PC-9 (cell line): Measurements from ENCODE around the gene FNDC3B. TPM values are rescaled to one million over a fixed set of nuclear protein-coding genes. Genes with fewer than 3 reads are reported as not detected.

Experiments
- BruUV-seq: library from RNA; stranded (reverse); fragments of 400-500 nt; replicated peaks from 2 replicates; lab custom pipeline; 2021; lab: Mats Ljungman, UMichigan
- CTCF ChIA-PET: fragments of 300-600 bp; sonication (Branson Sonifier 250); formaldehyde crosslinking; loops from one replicate; lab custom pipeline; 2022; ENCODE audit warnings: antibody characterized with exemption; lab: Charles Lee
- POLR2A ChIA-PET: fragments of 300-600 bp; sonication (Branson Sonifier 250); formaldehyde crosslinking; loops from one replicate; lab custom pipeline; 2022; ENCODE audit warnings: antibody characterized with exemption; ENCODE audit not compliant: unreplicated experiment; lab: Charles Lee
- DNase-seq, 2 experiments: peaks; one replicate each; pipeline versions ENCODE4 v3.0.0 to v3.0.0-alpha.2; 2015 to 2022; ENCODE audit warnings: mixed read lengths in 1 of 2
- H2AFZ ChIP-seq: fragments of 200-600 bp; sonication (generic); 2 replicates; pipeline ENCODE4 v1.8.1; 2017; ENCODE audit warnings: antibody characterized with exemption
- H3F3A ChIP-seq: fragments of 200-600 bp; sonication (generic); 2 replicates; pipeline ENCODE4 v1.8.1; 2017; ENCODE audit warnings: antibody characterized with exemption, mild to moderate bottlenecking, low read depth; ENCODE audit not compliant: insufficient read depth
- H3K27ac ChIP-seq: fragments of 200-600 bp; sonication (generic); 2 replicates; pipeline ENCODE4 v1.6.1; 2016; ENCODE audit warnings: mixed run types
- H3K27me3 ChIP-seq: fragments of 200-600 bp; sonication (generic); 2 replicates; pipeline ENCODE4 v1.6.1; 2016; ENCODE audit warnings: low read depth, mixed run types; ENCODE audit not compliant: insufficient read depth
- H3K36me3 ChIP-seq: fragments of 200-600 bp; sonication (generic); 2 replicates; pipeline ENCODE4 v1.6.1; 2016; ENCODE audit warnings: low read depth, mixed run types
- H3K4me1 ChIP-seq: fragments of 200-600 bp; sonication (generic); replicated peaks from 2 replicates; pipeline ENCODE4 v1.6.1; 2016; ENCODE audit warnings: mixed run types; ENCODE audit not compliant: insufficient read depth
- H3K4me2 ChIP-seq: fragments of 200-600 bp; sonication (generic); 2 replicates; pipeline ENCODE4 v1.6.1; 2017; ENCODE audit warnings: mixed run types
- H3K4me3 ChIP-seq: fragments of 200-600 bp; sonication (generic); 2 replicates; pipeline ENCODE4 v1.6.1; 2016; ENCODE audit warnings: mixed run types
- H3K79me2 ChIP-seq: fragments of 200-600 bp; sonication (generic); 2 replicates; pipeline ENCODE4 v1.6.1; 2017; ENCODE audit warnings: low read depth, mixed run types
- H3K9me2 ChIP-seq: fragments of 200-600 bp; sonication (generic); 2 replicates; pipeline ENCODE4 v1.8.1; 2017; ENCODE audit warnings: mild to moderate bottlenecking; ENCODE audit not compliant: insufficient read depth
- H3K9me3 ChIP-seq: fragments of 200-600 bp; sonication (generic); 2 replicates; pipeline ENCODE4 v1.8.1; 2016; ENCODE audit warnings: low read depth; ENCODE audit not compliant: insufficient read depth
- H4K20me1 ChIP-seq: fragments of 200-600 bp; sonication (generic); 2 replicates; pipeline ENCODE4 v1.8.1; 2017; ENCODE audit not compliant: insufficient read depth
- CTCF ChIP-seq: fragments of 200-600 bp; sonication (generic); conservative IDR thresholded peaks from 2 replicates; pipeline ENCODE4 v1.6.1; 2017; ENCODE audit warnings: mixed run types, antibody characterized with exemption, mild to moderate bottlenecking, moderate library complexity
- EZH2 ChIP-seq: fragments of 200-600 bp; sonication (generic); IDR thresholded peaks from 2 replicates; pipeline ENCODE4 v1.8.0; 2017; ENCODE audit warnings: antibody characterized with exemption, low read depth
- intact Hi-C: fragments of 100-400 bp; cut with micrococcal nuclease; formaldehyde crosslinking; loops from one replicate; pipeline ENCODE4 v1.10.0; 2022; ENCODE audit not compliant: unreplicated experiment
- total RNA-seq: library from RNA; stranded (reverse); gene quantifications from 2 replicates; pipeline ENCODE4 v1.2.3, GENCODE V29; 2021

FNDC3B gene
- total RNA-seq, 1 experiment from 2014 or later: 106 TPM

GRCh38 chr3:172446198-172446597, 406.8 kb downstream of the FNDC3B start:
- Histone ChIP-seq H3K27ac (no peak overlapping the region), H3K4me1 (no peaks in the 10 kb centered on the region), H3F3A (no peaks in the 10 kb centered on the region; the same call in 1 of the 2 replicates), H4K20me1 (no peaks in the 10 kb centered on the region), H3K9me3 (no peaks in the 10 kb centered on the region), H2AFZ (no peak overlapping the region), H3K4me3 (no peak overlapping the region), H3K79me2 (no peaks in the 10 kb centered on the region), H3K4me2 (no peak overlapping the region), H3K27me3 (no peaks in the 10 kb centered on the region), H3K9me2 (no peaks in the 10 kb centered on the region), H3K36me3 (no peaks in the 10 kb centered on the region)
- DNase-seq: no peak
- ChIA-PET POLR2A (no interaction called here), CTCF (no interaction called here)
- TF ChIP-seq EZH2: no peak
- no peak for TF ChIP-seq CTCF
- no TSS peak for BruUV-seq
- intact Hi-C loops: no loop called here

- Histone ChIP-seq H3K79me2 (no peaks in the 10 kb centered on the region), H3K4me1 (no peaks in the 10 kb centered on the region), H3K36me3 (no peaks in the 10 kb centered on the region), H3K27me3 (no peaks in the 10 kb centered on the region), H3K4me2 (no peak within 1 kb of the TSS), H3K4me3 (no peak within 1 kb of the TSS), H3F3A (no peaks in the 10 kb centered on the region), H3K9me3 (no peaks in the 10 kb centered on the region), H3K9me2 (no peaks in the 10 kb centered on the region), H2AFZ (no peak within 1 kb of the TSS), H3K27ac (no peak within 1 kb of the TSS), H4K20me1 (no peaks in the 10 kb centered on the region)
- no peak for DNase-seq
- no TSS peak for BruUV-seq
- intact Hi-C loops: no loop called here
- CTCF ChIA-PET: no interaction called here
- TF ChIP-seq CTCF: no peak
- POLR2A ChIA-PET: no interaction called here
Observed at GRCh38 chr3:172447611-172448579, 408.5 kb downstream of the FNDC3B start, which contains the start of gene GHSR. Gene GHSR, minus strand, starts transcription at chr3:172448456. Its CDS starts 43 bp downstream, at chr3:172448413.

- no peaks in the 10 kb centered on the region for H4K20me1 ChIP-seq
- no peak overlapping the region for H3K4me2 ChIP-seq
- H3K4me3 ChIP-seq: no peak overlapping the region
- no peaks in the 10 kb centered on the region for H3K79me2 ChIP-seq
- H3K36me3 ChIP-seq: no peaks in the 10 kb centered on the region
- intact Hi-C loops: no loop called here
- no peaks in the 10 kb centered on the region for H3K27me3 ChIP-seq
- BruUV-seq: no TSS peak
- no peak for DNase-seq
- H3F3A ChIP-seq: 0 out of 2 replicates have a peak, but pooled peaks cover under 1% of the 10 kb centered on the region
- POLR2A ChIA-PET: no interaction called here
- H3K9me2 ChIP-seq: no peaks in the 10 kb centered on the region
- CTCF ChIA-PET: no interaction called here
- no peak for TF ChIP-seq EZH2
- TF ChIP-seq CTCF: no peak
- no peak overlapping the region for H3K27ac ChIP-seq
- H3K4me1 ChIP-seq: no peaks in the 10 kb centered on the region
- H3K9me3 ChIP-seq: no peaks in the 10 kb centered on the region
- no peak overlapping the region for H2AFZ ChIP-seq
Observed at GRCh38 chr3:172448661-172449465, 409.5 kb downstream of the FNDC3B start.
